Epithelial cell of proximal tubule (primary cell): ENCODE measurements around the gene EPHX1. TPM values are rescaled to one million over a fixed set of nuclear protein-coding genes. Genes with fewer than 3 reads are reported as not detected.

ENCODE experiments used
- DNase-seq: peaks from one replicate; pipeline ENCODE4 v3.0.0-alpha.2; 2011; ENCODE audit warnings: low read depth
- H3K4me3 ChIP-seq: 2 replicates; pipeline ENCODE4 v1.5.1; 2011; ENCODE audit warnings: low read depth, mild to moderate bottlenecking, low read length
- total RNA-seq: library from RNA; depleted of rRNA; stranded (reverse); fragments of >200 nt; gene quantifications from 2 replicates; pipeline ENCODE4 v1.2.3, GENCODE V29; 2015
- TF ChIP-seq, protein P1 (sequence below): conservative IDR thresholded peaks from 2 replicates; pipeline ENCODE4 v1.5.1; 2012; ENCODE audit warnings: low read depth, mild to moderate bottlenecking, low read length

Gene EPHX1
- total RNA-seq, 1 donor from 2014 or later = 20.1 TPM

DNA sequence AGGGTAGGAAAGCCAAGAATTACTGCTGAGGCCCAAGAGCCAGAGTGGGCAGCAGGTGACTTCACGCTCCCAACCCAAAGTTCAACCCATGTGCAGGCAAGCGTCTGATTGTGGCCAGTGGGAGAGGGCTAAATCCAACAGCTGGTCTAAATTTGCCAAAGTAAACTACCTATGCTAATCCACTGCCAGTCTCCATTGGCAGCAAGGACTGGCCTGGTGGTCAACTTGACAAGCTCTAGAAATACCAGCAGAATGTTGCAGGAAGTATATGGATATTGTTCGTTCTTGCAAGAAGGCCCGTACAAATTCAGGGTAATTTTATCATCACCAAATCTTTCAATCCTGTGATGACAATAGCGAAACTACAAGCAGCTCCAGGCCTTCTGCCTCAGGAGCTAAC, 70.7 kb downstream of the EPHX1 start:
- H3K4me3 ChIP-seq = peak overlapping the region; percentile 97
- TF ChIP-seq, protein P1, sequence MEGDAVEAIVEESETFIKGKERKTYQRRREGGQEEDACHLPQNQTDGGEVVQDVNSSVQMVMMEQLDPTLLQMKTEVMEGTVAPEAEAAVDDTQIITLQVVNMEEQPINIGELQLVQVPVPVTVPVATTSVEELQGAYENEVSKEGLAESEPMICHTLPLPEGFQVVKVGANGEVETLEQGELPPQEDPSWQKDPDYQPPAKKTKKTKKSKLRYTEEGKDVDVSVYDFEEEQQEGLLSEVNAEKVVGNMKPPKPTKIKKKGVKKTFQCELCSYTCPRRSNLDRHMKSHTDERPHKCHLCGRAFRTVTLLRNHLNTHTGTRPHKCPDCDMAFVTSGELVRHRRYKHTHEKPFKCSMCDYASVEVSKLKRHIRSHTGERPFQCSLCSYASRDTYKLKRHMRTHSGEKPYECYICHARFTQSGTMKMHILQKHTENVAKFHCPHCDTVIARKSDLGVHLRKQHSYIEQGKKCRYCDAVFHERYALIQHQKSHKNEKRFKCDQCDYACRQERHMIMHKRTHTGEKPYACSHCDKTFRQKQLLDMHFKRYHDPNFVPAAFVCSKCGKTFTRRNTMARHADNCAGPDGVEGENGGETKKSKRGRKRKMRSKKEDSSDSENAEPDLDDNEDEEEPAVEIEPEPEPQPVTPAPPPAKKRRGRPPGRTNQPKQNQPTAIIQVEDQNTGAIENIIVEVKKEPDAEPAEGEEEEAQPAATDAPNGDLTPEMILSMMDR = no peak
- DNase-seq = no peak

DNA sequence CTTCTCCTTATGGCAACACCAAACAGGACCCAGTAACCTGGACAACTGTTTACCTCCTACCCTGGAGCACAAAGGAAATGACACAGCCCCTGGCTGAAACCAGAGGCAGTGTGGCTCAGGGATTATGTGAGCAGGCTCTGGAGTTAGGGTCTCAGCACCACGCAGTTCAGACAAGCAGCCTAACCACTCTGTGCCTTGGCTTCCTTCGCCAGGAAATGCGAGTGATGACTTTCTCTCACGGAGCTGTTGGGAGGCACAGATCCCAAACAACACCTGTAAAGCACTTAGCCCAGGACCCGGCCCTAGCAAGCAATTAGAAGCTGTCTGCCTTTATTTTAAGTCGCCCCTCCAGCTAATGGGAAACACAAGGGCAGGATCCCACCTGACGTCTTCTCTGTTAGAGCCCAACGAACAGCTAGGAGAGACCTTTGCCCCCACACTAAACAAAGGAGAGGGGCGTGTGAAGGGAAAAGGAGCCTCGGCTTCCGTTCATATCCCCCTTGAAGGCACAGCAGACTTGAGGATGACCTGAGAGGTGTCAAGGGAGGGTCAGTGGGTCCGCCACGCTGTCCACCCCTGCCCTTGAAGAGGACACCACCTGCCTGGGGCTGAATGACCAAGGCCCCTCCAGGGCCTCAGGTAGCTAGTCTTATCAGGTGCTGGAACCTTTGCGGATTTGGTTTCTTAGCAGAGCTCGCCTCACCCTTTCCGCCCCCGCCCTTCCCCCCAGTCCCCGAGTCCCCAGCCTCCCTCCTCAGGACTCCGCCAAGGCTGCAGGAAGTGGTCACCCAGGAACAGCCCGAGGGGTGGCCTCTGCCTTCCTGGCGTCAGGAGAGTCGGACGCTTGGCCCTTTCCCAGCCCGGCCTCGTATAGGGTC, 71.4 kb downstream of the EPHX1 start:
- TF ChIP-seq, protein P1 = no peak
- no peak for DNase-seq

DNA sequence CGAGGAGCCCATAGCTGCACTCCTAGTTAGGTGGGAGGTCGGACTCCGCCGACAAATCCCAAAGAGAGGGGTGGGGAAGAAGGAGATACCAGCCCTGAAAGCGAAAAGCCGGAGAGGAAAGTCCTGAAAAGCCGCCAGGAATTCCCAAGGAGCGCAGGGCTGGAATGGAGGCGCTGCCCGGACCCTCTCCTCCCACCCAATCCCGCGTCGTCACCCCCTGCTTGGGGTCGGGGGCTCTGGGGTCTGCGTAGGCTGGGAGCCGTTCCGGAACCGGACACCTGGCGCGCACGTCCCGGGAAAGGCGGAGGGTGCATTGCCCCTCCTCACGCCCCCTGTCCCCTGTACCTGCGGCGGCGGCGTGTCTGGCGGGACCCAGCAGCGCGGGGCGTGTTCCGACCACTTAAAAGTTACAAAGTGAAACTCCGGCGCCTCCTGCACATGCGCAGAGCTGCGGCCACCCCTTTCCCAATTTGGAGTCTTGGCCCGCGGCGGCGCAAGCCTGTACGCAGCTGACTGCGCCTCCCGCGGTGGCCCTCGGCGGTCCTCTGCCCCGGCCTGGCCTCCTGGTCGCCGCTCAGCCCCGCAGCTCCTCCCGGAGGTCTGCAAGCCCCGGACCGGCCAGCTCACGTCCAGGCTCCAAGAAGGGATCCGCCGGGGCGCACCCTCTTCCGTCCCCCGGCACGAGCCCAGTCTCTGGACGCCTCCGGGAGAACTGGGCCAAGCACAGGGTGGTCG, 72.2 kb downstream of the EPHX1 start, which contains the start of gene TMEM63A:
TMEM63A (minus strand) TSS at position 422 of the 735 bp plus-strand sequence. CDS start 4,800 bp downstream, outside the sequence.
- peak within 1 kb of the TSS; percentile 97 for H3K4me3 ChIP-seq
- TF ChIP-seq, protein P1 = peak; percentile 19
- no peak for DNase-seq

More for the DNA sequence above, 71.4 kb downstream of the EPHX1 start:
- H3K4me3 ChIP-seq = peak overlapping the region; percentile 97

DNA sequence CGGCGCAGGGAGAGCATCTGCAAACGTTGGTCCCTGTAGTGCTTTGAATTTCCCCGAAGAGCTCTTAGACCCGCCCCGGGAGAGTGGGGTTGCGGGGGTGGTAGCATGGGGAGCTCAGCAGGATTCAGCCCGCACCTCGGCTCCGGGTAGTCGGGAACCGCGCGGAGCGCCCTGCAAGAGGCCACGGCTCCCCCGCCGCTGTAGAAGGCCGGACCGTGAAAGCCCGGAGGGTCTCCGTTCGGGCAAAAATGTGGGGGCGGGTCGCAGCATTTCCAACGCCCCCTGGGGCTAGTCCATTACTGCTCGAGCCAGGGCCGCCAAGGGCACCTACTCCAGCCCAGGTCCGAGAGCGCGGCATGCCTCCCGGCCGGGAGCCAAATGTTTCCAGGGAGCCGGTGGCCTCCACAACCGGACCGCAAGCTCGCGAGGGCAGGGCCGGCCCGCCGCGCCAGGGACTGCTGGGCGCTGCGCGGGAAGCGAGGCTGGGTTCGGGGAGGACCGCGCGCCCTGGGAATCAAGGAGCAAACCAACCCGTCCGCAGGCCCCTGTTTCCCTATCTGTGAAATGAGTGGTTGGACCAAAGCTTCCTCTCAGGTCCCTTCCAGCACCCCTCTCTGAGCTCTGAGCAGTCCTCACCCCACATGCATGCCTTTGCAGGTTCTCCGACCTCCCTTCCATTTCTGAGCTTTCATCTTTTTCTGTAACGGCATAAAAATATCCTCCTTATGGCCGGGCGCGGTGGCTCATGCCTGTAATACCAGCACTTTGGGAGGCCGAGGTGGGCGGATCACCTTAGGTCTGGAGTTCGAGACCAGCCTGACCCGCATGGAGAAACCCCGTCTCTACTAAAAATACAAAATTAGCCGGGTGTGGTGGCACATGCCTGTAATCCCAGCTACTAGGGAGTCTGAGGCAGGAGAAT, 73.0 kb downstream of the EPHX1 start:
- H3K4me3 ChIP-seq = peak overlapping the region; percentile 97
- no peak for DNase-seq
- TF ChIP-seq, protein P1 = no peak

DNA sequence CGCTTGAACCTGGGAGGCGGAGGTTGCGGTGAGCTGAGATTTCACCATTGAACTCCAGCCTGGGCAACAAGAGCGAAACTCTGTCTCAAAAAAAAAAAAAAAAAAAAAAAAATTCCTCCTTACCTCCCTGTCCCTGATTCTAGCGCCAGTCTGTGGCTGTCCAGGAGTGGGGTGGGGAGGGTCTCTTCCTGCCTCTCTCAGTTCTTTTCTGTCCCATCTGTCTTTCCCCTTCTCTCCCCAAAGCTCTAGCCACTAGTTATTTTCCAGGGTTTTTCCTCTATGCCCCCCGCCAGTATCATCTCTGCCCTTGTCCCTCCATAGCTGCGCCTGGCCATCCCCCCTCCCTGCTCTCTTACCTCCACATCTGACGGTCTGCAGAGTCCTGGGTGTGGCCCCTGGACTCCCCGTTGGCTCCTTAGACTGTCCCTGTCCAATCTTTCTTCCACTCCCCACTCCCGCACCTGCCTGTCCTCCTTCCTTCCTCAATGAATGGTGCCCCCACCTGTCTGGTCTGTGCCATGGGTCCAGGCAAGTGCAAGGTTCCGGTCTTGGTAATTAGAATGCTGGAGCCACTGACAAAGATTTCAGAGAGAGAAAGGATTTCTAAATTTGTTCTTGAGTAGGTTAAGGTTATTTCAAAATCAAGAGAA, 73.8 kb downstream of the EPHX1 start:
- TF ChIP-seq, protein P1 = no peak
- no peak for DNase-seq
- peak overlapping the region; percentile 97 for H3K4me3 ChIP-seq

DNA sequence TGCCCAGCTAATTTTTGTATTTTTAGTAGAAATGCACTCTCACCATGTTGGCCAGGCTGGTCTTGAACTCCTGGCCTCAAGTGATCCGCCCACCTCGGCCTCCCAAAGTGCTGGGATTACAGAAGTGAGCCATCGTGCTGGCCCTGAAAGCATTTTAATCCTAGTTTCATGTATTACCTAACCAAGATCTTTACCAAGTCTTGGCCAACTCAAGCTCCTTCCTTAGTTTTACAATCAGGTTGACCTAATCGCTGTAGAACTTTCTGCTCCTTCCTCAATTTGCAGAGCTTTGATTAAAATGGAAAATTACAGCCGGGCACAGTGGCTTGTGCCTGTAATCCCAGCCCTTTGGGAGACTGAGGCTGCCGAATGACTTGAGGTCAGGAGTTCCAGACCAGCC, 75.4 kb downstream of the EPHX1 start:
- DNase-seq = no peak
- H3K4me3 ChIP-seq = no peak overlapping the region
- TF ChIP-seq, protein P1 = no peak
